ENCODE data around the gene PLRG1.
"Not testable (repeated sequence)": the region's sequence is repeated elsewhere in the genome, so short reads cannot be mapped to it uniquely, and the experiment has no call there.

The PLRG1 gene

GRCh38 chr4:154549894-154550790 is at the start of gene PLRG1:
Gene PLRG1, minus strand, starts transcription at chr4:154550400. Its CDS starts 92 bp downstream, at chr4:154550308.
- peak; percentile 62 to 87 for DNase-seq

GRCh38 chr4:154597798-154598774 is 47.9 kb upstream of the PLRG1 start:
- DNase-seq = no peak

DNA sequence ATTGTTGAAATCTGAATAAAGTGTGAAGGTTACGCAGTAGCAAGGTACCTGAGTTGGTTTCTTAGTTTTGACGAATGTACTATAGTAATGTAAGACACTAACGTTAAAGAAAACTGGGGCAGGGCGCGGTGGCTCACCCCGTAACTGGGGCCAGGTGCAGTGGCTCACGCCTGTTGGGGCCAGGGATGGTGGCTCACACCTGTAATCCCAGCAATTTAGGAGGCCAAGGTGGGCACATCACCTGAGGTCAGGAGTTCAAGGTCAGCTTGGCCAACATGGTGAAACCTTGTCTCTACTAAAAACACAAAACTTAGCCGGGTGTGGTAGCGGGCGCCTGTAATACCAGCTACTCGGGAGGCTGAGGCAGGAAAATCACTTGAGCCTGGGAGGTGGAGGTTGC is 47.1 kb upstream of the PLRG1 start:
- not testable (repeated sequence) for DNase-seq

DNA sequence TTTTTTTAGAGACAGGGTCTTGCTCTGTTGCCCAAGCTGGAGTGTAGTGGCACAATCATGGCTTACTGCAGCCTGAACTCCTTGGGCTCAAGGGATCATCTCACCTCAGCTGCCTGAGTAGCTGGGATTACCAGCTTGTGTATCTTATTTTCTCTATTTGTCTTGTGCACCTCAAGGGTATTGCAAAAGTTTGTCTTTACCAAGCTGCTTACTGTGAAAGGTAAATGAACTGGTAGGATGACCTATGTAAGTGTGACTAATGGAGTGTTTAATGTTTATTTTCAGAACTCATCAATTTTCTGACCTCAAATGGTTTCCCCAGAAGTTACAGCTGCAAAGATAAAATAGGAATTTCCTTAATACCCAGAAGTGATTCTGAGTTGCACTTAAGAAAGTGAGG is 45.6 kb upstream of the PLRG1 start:
- no peak for DNase-seq

GRCh38 chr4:154594343-154594742 is 44.1 kb upstream of the PLRG1 start:
- not testable (repeated sequence) for DNase-seq

GRCh38 chr4:154593868-154594267 is 43.7 kb upstream of the PLRG1 start:
- no peak for DNase-seq

DNA sequence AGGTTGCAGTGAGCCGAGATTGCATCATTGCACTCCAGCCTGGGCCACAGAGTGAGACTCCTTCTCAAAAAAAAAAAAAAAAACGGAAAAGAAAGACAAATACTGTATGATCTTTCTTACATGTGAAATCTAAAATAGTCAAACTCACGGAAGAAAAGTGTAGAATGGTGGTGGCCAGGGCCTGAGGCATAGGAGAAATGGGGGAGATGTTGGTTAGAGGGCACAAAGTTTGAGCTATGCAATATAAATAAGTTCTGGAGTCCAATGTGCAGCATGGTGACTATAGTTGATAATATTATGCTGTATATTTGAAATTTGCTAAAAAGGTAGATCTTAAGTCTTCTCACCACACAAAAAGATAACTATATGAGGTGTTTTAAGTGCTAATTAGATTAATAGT is 41.7 kb upstream of the PLRG1 start:
- DNase-seq = no peak

DNA sequence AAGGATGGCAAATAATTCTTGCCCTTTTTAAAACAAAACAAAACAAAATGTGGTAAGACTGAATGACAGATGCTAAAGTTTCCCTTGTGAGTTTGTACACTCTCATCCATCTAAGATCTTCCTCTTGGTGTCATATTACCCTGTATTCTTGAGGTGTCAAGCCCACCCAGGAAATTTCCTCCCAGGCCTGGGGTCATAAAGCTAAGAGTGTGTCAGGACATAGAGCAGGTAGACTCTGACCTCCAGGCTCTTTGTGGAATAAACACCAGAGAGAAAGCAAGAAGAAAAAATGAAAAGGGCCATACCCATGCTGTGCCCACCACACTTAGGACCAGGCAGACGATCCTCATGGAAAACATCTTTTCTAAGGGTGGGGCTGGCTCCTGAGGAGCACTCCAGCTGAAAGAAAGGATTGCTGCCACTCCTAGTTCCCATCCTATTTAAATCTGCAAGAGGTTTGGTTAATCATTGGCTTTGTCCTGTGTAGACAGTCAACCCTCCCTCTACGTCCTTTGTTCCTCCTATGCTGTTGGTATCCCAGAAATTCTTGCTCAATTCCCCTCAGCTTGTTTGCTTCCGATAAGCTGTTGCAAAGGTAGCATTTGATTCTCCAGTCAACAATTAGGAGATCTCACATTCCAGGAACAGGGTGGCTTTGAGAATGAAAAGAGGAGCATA is 40.3 kb upstream of the PLRG1 start, which contains the start of gene FGA:
TSS of gene FGA (minus strand) at position 414 of the 678 bp plus-strand sequence. CDS start at position 359, 55 bp downstream.
- no peak for DNase-seq

DNA sequence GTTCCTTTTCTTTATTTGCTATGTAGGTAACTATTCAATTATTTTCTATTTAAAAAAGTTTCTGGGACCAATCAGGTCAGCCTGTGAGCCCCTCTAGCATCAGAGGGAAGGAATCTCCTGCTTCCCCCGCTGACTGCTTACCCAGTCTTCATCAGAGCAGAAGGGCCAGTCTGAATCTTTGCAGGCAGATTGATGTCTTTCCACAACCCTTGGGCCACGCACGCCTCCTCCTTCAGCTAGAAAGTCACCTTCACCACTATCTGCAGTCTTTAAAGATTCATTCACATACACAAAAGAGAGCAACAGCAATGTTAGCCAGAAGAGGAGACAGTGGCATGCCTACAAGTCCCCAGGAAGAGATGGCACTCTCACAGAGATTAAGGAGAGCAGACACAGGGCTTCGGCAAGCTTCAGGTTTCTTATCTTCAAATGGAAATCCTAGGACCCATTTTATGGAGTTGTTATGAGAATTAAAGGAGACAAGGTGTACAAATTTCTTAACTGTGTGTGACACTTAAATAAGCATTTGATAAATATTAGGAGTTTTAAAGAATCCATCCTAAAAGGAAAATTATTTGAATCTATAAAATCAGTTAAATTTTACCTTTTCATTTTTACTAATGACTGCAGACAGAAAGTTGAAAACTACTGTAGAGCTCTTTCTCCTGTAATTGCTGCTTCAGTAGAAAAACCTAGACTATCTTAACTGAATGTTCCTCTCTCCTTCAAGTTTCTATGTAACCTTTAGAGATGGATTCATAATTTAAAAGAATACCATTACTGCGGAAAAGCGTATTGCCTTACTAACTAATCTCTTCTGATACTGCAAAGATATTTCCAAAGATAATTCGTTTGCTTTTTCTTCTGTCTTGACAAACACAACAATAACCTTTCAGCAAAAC is 39.3 kb upstream of the PLRG1 start:
- DNase-seq = no peak

- DNase-seq = no peak
These were observed 38.0 kb upstream of the PLRG1 start for GRCh38 chr4:154588198-154588597.

DNA sequence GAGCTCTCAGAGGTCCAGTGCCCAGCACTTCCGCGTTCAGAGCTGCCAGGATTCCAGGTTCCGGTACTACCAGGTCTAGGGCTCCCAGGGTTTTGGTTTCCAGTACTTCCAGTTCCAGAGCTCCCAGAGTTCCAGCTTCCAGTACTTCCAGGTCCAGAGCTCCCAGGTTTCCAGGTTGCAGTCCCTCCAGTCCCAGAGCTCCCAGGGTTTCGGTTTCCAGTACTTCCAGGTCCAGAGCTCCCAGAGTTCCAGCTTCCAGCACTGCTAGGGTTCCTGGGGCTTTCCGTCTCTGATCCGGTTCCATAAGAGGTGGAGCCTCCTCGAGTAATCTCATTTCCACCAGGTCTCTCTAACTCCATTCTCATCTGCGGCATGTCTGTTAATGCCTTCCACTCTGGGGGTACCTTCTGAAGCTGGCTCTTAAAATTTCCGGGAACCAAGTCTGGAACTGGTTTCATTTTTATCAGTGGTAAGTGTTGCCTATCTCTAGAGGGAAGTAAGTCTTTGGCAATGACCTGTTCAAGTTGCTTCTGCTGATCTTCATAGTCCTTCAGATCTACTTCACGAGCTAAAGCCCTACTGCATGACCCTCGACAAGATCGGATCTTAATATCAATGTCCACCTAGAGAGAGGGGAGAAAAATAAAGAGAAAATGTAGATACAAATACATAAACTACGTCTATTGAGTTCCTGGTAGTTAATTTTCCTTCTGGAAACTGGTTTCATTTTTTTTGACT is 36.3 kb upstream of the PLRG1 start:
- no peak for DNase-seq

GRCh38 chr4:154585369-154586018 is 35.3 kb upstream of the PLRG1 start:
- no peak for DNase-seq

GRCh38 chr4:154584259-154584658 is 34.1 kb upstream of the PLRG1 start:
- no peak for DNase-seq

DNA sequence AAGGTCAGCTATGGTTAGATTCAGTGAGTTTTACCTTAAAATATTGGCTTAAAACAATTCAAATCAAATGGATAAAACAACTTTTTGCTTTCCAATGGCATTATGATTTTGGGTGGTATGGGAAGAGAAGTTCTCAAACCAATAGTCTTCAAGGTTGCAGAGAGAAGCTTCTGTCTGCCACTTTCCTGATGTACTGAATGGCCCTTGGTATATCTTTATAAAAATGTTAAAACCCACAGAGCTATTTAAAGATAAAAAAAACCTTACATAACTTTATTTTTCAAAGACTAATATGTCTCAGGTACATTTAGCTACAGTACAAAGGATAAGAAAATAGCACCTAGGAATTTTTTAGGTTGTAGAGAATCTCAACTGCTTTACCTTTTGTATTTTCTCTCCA is 33.5 kb upstream of the PLRG1 start:
- no peak for DNase-seq

DNA sequence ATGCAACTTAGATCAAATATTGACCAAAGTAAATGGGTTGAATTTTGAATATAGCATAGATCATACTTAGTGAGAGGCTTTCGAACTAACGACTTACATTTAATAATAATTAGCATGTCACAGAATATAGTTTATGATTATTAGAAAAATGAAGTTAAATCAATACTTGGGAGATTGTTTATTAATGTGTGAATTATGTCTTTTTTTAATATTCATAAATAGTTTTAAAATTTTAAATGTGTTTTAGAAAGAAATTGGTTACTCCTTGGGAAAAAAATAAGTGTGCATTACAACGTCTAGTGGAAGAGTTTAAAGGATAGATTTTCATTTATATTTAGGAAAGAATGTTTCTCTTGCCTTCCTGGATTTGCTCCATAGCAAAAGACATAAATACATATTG is 33.0 kb upstream of the PLRG1 start:
- DNase-seq = no peak

DNA sequence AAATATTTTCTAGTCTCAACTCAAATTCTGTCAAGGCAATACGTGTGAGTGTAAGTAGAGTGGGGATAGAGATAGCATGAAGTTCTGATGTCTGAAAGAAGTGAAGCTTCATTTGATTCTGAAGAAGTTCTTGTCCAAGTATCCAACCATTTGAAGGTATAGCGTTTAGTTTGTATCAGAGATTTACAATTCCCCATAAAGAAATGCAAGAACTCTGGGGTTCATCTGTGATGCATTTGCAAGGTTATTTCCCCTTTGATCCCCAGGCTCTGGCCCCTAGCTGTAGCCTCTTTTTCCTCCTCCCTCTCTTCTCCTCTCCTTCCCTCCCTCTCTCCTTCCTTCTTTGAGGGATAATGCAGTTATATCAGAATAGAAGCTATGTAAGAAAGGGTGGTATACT is 32.5 kb upstream of the PLRG1 start:
- no peak for DNase-seq

- DNase-seq = no peak
These were observed 29.7 kb upstream of the PLRG1 start for GRCh38 chr4:154579927-154580326.

- DNase-seq = no peak
These were observed 28.7 kb upstream of the PLRG1 start for GRCh38 chr4:154578919-154579318.

DNA sequence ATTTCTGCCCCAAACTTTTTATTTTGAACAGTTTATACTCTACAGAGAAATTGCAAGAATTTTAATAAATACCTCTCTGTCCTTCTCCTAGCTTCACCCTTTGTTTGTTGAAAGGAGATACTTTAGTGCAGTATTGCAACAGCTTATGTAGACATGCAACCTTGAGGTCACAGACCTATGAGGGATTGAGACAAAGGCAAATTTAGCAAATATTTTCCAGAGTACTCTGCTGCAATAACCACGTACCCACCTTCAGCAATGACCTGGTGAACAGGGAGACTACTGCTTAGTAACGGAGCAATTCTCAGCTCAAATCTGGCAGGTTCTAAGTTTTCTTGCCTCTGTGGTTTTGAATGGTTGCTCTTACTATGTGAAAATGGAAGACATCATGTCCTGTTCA is 27.1 kb upstream of the PLRG1 start:
- no peak for DNase-seq

DNA sequence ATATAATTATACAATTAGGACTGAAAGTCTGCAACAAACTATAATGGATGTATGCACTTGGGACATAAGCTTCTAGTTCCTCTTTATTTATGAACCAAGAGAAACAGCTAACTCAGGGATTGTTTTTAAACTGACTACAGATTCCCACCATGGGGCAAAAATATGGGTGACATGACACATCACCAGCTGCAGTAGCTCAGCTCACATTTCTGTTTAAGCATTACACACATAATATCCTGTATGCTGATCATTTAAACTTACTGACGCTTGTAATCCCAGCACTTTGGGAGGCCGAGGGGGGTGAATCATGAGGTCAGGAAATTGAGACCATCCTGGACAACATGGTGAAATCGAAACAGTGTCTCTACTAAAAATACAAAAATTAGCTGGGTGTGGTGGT is 24.1 kb upstream of the PLRG1 start:
- no peak for DNase-seq

Measured in NCI-H524 (cell line).